Brain microvascular endothelial cell (primary cell): ENCODE measurements around the gene ERC2.

Experiments used
- DNase-seq: peaks from one replicate; pipeline ENCODE4 v3.0.0-alpha.2; 2020
- H3K27ac ChIP-seq: fragments of 250-450 bp; sonication (Bioruptor Pico); 2 replicates; pipeline ENCODE4 v1.5.1; 2020; ENCODE audit warnings: mild to moderate bottlenecking, moderate library complexity
- H3K27me3 ChIP-seq: fragments of 250-450 bp; sonication (Bioruptor Pico); replicated peaks from 2 replicates; pipeline ENCODE4 v1.5.1; 2020; ENCODE audit warnings: mild to moderate bottlenecking
- H3K36me3 ChIP-seq: fragments of 250-450 bp; sonication (Bioruptor Pico); replicated peaks from 2 replicates; pipeline ENCODE4 v1.5.1; 2020; ENCODE audit warnings: mild to moderate bottlenecking
- H3K4me3 ChIP-seq: 2 replicates; pipeline ENCODE4 v1.5.1; 2011; ENCODE audit warnings: low read depth, mild to moderate bottlenecking, control low read depth, low read length, moderate library complexity
- in situ Hi-C: cut with HindIII; loops from 2 replicates; pipeline ENCODE4 v1.10.0; 2017; ENCODE audit warnings: low sequenced_read_pairs, low pct_ligation_motif_present
- TF ChIP-seq, protein P1 (sequence below): IDR thresholded peaks from 2 replicates; pipeline ENCODE4 v1.5.1; 2011; ENCODE audit warnings: low read depth, mild to moderate bottlenecking, moderate library complexity, low read length, control low read depth, inconsistent platforms; ENCODE audit errors: missing control alignments

Gene ERC2

DNA sequence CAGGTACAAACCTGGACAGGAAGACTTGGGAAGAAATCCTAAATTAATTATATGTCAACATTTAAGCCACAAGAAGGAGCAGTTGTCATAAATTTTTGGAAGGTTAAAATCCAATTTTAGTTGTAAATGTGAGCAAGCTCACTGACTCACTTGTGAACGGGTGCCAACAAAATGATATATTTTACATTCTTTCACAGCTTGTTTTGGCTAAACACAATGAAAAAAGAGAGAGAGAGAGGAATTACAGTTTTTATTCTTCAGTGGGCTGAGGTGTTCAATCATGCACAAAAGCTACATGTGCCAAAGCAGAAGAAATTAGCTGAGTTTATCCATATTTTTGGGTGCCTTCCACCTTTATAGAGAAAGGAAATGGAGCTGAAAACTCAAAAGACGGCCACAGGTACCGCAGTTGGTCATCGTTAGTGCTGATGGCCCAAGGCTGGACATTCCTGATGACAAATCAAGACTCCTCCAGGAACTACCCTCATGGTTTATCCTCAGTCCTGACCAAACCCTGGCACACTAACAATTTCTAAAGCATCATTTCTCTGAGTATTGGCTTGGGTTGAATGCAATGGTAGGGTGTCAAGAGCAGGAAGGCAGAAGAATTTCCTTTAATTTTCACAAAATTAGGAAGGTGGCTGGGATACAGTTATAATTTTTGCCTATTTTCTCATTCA, 943.6 kb downstream of the ERC2 start:
- in situ Hi-C loops: no loop called here
- no peak for DNase-seq
- Histone ChIP-seq H3K27me3 (no peaks in the 10 kb centered on the region), H3K27ac (no peak overlapping the region), H3K4me3 (no peak overlapping the region), H3K36me3 (no peaks in the 10 kb centered on the region)
- TF ChIP-seq, protein P1, sequence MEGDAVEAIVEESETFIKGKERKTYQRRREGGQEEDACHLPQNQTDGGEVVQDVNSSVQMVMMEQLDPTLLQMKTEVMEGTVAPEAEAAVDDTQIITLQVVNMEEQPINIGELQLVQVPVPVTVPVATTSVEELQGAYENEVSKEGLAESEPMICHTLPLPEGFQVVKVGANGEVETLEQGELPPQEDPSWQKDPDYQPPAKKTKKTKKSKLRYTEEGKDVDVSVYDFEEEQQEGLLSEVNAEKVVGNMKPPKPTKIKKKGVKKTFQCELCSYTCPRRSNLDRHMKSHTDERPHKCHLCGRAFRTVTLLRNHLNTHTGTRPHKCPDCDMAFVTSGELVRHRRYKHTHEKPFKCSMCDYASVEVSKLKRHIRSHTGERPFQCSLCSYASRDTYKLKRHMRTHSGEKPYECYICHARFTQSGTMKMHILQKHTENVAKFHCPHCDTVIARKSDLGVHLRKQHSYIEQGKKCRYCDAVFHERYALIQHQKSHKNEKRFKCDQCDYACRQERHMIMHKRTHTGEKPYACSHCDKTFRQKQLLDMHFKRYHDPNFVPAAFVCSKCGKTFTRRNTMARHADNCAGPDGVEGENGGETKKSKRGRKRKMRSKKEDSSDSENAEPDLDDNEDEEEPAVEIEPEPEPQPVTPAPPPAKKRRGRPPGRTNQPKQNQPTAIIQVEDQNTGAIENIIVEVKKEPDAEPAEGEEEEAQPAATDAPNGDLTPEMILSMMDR: no peak

DNA sequence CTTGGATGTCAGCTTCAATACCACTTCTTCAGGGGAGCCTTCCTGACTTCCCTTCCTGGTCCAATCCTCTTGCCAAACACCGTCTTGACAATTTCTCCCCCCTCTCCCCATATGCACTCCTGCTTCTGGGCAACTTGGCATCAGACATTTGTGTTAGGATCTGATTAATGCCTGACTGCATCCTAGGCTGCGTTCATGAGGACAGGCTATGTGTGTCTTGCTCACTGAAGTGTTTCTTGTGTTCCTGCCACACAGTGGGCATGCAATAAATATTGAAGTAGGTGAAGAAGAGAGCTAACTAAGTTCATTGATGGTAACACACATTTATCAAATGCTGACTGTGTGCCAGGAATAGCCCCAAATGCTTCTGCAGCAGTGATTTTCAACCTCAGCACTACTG, 944.8 kb downstream of the ERC2 start:
- H3K27me3 ChIP-seq: no peaks in the 10 kb centered on the region
- H3K36me3 ChIP-seq: no peaks in the 10 kb centered on the region
- TF ChIP-seq, protein P1: no peak
- no peak overlapping the region for H3K4me3 ChIP-seq
- in situ Hi-C loops: no loop called here
- DNase-seq: no peak
- no peak overlapping the region for H3K27ac ChIP-seq

DNA sequence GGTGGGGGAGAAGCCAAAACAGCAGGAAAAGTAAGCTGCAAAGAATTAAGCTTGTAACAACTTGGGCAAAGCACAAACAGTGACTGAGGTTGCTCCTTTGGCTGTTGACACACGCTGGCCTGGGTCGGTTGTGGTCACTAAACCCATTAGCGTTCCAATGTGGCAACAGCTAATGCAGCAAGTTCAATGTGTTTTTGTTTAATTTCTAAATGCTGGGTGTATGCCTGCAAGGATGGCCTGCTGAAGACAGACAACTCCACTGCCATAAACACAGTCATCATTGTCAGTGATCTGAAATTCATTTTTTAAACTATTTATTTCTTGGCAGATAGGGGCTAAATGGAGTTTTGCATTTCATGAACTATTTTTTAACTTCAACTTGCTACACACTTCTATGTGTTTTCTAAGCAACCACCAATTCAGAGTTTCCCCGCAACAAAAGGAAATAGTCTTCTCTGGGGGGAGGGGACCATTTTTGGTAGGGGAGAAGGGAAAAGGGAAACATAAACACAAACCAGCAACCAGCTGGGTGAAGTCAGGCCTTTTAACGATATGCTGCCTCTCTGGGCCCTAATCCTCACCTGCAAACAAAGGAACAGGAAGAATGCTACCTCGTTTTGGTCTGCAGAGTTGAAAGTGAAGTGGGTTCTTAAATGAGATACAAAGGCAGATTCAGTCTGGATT, 946.4 kb downstream of the ERC2 start:
- Histone ChIP-seq H3K4me3 (no peak overlapping the region), H3K36me3 (no peaks in the 10 kb centered on the region), H3K27me3 (no peaks in the 10 kb centered on the region), H3K27ac (no peak overlapping the region)
- no peak for DNase-seq
- TF ChIP-seq, protein P1: no peak
- in situ Hi-C loops: no loop called here

DNA sequence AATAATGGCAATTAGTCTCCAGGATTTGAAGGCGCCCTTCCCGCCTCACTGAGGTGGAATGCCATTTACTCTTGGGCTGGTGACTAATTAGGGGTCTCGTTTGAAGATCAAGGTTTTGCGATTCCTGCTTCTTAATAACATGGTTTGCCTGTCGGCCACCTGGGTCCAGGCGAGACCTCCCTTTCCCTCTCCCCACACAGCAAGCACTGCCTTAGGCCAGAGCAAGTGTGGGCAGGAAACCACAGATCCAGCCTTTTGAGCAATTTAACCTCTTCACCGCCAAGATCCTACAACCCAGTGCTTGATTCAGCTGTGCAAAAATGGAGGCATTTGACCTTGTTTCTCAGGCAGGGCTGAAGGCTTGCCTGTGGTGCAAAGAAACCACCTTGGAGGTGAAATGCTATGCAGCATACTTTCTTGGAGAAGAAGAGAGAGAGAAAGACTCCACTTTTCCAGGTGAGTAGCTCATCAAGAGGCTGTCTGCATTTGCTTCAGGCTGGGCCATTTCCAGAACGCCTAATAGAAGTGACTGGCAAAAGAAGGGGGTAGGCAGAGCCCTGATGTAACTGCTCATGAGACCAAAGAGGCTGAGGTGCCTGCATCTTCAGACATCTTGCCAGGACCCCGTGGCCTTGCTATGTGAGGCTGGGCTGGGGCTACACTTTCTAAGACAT, 947.1 kb downstream of the ERC2 start:
- Histone ChIP-seq H3K27me3 (no peaks in the 10 kb centered on the region), H3K4me3 (no peak overlapping the region), H3K27ac (no peak overlapping the region), H3K36me3 (no peaks in the 10 kb centered on the region)
- DNase-seq: no peak
- in situ Hi-C loops: no loop called here
- TF ChIP-seq, protein P1: no peak

DNA sequence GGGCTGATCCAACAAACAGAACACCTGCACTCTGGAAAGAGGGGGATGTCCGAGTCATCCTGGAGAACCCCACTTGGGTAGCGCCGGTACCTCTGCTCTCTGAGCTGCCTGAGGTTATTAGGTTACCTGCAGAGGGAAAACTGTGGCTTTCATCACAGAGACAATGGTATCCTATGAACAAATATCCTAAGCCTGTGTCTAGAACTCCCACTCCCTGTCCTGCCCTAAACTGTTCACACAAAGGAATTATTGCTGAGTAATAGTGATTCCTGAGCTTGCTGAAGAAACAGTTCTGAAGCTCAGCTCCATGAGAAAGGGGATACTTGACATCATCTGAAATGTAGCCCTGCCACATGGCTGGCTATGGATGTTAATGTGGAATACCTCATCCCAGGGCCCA, 949.2 kb downstream of the ERC2 start:
- H3K27me3 ChIP-seq: no peaks in the 10 kb centered on the region

More for the DNA sequence above, 949.2 kb downstream of the ERC2 start:
- in situ Hi-C loops: no loop called here
- Histone ChIP-seq H3K27ac (no peak overlapping the region), H3K4me3 (no peak overlapping the region), H3K36me3 (no peaks in the 10 kb centered on the region)
- DNase-seq: no peak
- TF ChIP-seq, protein P1: no peak
